ENCODE results near the gene ZBTB4.

DNA sequence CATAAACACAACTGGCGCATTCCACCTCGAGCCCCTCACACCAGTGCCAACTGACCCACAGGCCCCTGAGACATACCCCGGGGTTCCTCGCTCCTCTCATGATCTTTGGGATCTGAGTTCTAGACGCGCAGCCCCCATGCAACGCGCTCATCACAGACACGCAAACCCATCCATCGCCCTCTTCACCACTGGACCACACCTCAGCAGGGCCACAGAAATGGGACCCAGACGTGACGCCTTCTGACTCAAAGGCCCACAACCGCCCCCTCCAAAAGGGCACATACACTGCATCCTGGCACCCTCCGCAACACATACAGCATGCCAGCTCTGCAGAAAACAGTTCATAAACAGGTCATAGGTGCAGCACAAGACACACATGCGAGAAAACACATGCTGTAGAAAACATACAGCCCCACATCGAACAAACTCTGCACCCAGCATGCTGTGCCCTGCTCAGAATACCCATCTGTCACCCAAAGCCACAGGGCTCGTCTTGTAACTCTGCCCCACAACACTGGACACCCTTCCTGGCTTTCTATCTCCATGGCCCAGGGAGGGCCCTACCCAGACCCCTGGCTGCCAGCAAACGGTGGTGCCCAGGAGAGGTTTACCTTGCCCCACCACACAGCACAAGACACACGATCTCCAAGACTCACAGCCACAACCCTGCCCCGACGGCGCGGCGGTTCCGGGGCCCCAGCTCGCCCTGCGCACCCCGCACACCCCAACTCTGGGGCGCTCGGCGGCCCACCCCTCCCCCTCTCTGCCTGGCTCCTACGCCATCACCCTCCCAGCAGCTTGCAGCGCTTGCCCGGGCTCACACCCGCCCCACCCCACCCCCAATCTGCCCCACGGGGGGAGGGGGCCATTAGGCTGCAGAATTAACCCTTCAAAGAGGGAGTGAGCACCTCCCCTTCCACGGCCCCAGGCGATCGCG, 887 bp downstream of the ZBTB4 start:
- TF ChIP-seq, protein P1, sequence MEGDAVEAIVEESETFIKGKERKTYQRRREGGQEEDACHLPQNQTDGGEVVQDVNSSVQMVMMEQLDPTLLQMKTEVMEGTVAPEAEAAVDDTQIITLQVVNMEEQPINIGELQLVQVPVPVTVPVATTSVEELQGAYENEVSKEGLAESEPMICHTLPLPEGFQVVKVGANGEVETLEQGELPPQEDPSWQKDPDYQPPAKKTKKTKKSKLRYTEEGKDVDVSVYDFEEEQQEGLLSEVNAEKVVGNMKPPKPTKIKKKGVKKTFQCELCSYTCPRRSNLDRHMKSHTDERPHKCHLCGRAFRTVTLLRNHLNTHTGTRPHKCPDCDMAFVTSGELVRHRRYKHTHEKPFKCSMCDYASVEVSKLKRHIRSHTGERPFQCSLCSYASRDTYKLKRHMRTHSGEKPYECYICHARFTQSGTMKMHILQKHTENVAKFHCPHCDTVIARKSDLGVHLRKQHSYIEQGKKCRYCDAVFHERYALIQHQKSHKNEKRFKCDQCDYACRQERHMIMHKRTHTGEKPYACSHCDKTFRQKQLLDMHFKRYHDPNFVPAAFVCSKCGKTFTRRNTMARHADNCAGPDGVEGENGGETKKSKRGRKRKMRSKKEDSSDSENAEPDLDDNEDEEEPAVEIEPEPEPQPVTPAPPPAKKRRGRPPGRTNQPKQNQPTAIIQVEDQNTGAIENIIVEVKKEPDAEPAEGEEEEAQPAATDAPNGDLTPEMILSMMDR (conservative IDR thresholded peaks at IDR 0.05; ENCODE audit: low read depth in 2 of 2): no peak
- TF ChIP-seq EZH2phosphoT487 (IDR thresholded peaks at IDR 0.05; ENCODE audit: unreplicated experiment) (no peak), EZH2 (IDR thresholded peaks at IDR 0.05; ENCODE audit: low read depth, unreplicated experiment) (no peak), POLR2AphosphoS5 (IDR thresholded peaks at IDR 0.05; ENCODE audit: low read depth) (no peak; the same call in 1 of the 2 replicates)
- TF ChIP-seq, protein P2, sequence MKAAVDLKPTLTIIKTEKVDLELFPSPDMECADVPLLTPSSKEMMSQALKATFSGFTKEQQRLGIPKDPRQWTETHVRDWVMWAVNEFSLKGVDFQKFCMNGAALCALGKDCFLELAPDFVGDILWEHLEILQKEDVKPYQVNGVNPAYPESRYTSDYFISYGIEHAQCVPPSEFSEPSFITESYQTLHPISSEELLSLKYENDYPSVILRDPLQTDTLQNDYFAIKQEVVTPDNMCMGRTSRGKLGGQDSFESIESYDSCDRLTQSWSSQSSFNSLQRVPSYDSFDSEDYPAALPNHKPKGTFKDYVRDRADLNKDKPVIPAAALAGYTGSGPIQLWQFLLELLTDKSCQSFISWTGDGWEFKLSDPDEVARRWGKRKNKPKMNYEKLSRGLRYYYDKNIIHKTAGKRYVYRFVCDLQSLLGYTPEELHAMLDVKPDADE (IDR thresholded peaks at IDR 0.05): no peak
